ENCODE data around the gene KDM4C.

DNA sequence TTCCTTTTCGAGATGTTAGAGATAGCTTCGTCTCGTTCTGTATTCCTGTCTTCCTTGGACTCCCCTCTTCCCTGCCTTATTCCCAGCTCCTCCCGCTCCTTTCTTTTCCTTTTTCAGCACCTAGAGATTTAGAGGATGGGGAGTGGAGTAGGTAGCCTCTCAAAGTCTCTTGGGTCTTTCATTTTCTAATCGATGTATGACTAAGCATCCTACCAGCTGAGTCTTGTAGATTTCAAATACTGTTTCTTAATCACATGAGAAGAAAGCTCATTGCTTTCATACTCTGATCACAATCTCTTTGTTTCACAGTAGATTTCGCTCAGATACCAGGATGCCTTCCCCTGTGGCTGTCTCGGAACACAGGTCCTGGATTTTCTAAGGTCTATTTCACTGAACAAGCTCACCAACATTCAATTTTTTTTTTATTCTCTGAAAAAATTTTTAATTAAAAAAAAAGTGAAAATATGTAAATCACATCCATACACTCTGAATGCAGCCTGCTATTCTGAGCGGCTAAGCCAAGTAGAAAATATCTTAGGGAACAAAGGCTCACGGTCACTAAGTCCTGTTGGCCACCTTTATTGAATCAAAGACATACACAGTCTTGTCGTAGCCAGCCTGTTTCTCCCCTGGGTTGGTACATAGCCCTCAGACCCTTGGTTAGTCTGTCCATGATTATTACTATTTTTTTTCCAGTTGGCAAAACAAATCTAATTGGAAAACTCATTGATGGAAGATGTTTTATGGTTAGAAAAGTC lies 413.8 kb downstream of the KDM4C start:
- TF ChIP-seq POLR2AphosphoS5 (IDR thresholded peaks at IDR 0.05) (no peak), POLR2A (IDR thresholded peaks at IDR 0.05) (no peak)
- TF ChIP-seq, protein P1, sequence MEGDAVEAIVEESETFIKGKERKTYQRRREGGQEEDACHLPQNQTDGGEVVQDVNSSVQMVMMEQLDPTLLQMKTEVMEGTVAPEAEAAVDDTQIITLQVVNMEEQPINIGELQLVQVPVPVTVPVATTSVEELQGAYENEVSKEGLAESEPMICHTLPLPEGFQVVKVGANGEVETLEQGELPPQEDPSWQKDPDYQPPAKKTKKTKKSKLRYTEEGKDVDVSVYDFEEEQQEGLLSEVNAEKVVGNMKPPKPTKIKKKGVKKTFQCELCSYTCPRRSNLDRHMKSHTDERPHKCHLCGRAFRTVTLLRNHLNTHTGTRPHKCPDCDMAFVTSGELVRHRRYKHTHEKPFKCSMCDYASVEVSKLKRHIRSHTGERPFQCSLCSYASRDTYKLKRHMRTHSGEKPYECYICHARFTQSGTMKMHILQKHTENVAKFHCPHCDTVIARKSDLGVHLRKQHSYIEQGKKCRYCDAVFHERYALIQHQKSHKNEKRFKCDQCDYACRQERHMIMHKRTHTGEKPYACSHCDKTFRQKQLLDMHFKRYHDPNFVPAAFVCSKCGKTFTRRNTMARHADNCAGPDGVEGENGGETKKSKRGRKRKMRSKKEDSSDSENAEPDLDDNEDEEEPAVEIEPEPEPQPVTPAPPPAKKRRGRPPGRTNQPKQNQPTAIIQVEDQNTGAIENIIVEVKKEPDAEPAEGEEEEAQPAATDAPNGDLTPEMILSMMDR (IDR thresholded peaks at IDR 0.05 in 8 of 11, conservative IDR thresholded peaks at IDR 0.05 in 3 of 11): no peak
